BJ (cell line): ENCODE data around the gene MYCN. TPM values are rescaled to one million over a fixed set of nuclear protein-coding genes. Genes with fewer than 3 reads are reported as not detected.

Source experiments
- CTCF ChIA-PET: fragments of 350-600 bp; formaldehyde crosslinking; extraction: SDS; loops from one replicate; lab custom pipeline; 2021; ENCODE audit warnings: antibody characterized with exemption, inconsistent platforms; lab: Yijun Ruan, JAX
- POLR2A ChIA-PET: fragments of 300-600 bp; sonication (Branson Sonifier 250); formaldehyde crosslinking; extraction: SDS; loops from one replicate; lab custom pipeline; 2021; ENCODE audit warnings: antibody characterized with exemption; lab: Charles Lee
- DNase-seq: peaks from one replicate; pipeline ENCODE4 v3.0.0-alpha.2; 2011; ENCODE audit warnings: low read depth
- H3K27me3 ChIP-seq: 2 replicates; pipeline ENCODE4 v1.6.0; 2011; ENCODE audit warnings: low read length; ENCODE audit not compliant: control insufficient read depth, insufficient read depth
- H3K36me3 ChIP-seq: 2 replicates; pipeline ENCODE4 v1.5.1; 2011; ENCODE audit warnings: low read length; ENCODE audit not compliant: control insufficient read depth, insufficient read depth
- H3K4me3 ChIP-seq: 2 replicates; pipeline ENCODE4 v1.5.1; 2011; ENCODE audit warnings: low read depth, mild to moderate bottlenecking, control low read depth, low read length
- polyA plus RNA-seq: library from polyadenylated mRNA; depleted of rRNA; stranded (reverse); fragments of >200 nt; gene quantifications from 2 replicates; pipeline ENCODE4 v1.2.3, GENCODE V29; 2011
- small RNA-seq: library from RNA; depleted of rRNA; stranded (forward); fragments of <200 nt; gene quantifications from one replicate; pipeline ENCODE3, GENCODE V24; 2012; ENCODE audit warnings: low replicate concordance, low read depth; ENCODE audit not compliant: insufficient read length
- TF ChIP-seq, protein P1 (sequence below): IDR thresholded peaks from 2 replicates; pipeline ENCODE4 v1.5.1; 2011; ENCODE audit warnings: low read depth, mild to moderate bottlenecking, control low read depth, inconsistent platforms, low read length, moderate library complexity; ENCODE audit not compliant: insufficient read depth

The MYCN gene
- polyA plus RNA-seq, 1 experiment, result not detected

DNA sequence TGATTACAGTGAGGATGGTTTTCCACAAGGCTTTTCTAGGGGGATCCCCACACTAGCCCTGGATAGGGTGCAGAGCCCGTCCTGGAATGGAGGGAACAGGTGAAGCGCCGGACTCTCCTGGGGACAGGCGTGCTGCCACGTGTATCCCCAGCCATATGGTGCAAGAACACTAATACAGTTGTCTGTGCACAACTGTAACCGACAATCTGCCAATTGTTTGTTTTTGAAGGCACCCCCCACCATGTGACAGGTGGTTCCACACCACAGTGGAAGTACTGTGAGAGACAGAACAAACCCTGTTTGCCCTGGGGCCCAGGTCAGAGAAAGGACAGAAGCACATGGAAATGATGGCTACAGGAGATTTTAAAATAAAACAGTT lies 52.9 kb downstream of the MYCN start:
- Histone ChIP-seq H3K27me3 (no peaks in the 10 kb centered on the region), H3K4me3 (no peak overlapping the region), H3K36me3 (no peaks in the 10 kb centered on the region)
- ChIA-PET CTCF (no interaction called here), POLR2A (no interaction called here)
- TF ChIP-seq, protein P1, sequence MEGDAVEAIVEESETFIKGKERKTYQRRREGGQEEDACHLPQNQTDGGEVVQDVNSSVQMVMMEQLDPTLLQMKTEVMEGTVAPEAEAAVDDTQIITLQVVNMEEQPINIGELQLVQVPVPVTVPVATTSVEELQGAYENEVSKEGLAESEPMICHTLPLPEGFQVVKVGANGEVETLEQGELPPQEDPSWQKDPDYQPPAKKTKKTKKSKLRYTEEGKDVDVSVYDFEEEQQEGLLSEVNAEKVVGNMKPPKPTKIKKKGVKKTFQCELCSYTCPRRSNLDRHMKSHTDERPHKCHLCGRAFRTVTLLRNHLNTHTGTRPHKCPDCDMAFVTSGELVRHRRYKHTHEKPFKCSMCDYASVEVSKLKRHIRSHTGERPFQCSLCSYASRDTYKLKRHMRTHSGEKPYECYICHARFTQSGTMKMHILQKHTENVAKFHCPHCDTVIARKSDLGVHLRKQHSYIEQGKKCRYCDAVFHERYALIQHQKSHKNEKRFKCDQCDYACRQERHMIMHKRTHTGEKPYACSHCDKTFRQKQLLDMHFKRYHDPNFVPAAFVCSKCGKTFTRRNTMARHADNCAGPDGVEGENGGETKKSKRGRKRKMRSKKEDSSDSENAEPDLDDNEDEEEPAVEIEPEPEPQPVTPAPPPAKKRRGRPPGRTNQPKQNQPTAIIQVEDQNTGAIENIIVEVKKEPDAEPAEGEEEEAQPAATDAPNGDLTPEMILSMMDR, result no peak
- no peak for DNase-seq

DNA sequence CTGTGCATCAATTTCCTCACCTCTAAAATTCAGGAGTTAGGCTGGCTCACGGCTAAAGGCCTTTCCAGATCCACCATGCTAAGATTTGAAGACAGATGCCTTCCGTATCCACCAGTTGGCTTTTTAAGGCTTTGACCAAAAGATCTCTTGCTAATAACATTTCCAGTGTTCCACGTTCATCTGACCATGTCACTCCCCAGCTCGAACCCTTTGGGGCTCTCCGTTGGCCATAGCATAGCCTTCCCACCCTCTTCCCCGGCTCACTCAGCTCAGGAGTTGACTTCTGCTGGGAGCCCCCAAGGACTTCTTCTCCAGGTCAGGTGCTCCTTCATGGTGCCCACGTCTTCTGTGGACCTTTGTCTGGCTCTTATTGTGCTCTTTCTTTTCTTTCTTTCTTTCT lies 53.3 kb downstream of the MYCN start:
- H3K4me3 ChIP-seq, result no peak overlapping the region
- TF ChIP-seq, protein P1, result no peak
- DNase-seq, result no peak
- CTCF ChIA-PET, result no interaction called here
- no peaks in the 10 kb centered on the region for H3K27me3 ChIP-seq
- H3K36me3 ChIP-seq, result no peaks in the 10 kb centered on the region
- POLR2A ChIA-PET, result no interaction called here

DNA sequence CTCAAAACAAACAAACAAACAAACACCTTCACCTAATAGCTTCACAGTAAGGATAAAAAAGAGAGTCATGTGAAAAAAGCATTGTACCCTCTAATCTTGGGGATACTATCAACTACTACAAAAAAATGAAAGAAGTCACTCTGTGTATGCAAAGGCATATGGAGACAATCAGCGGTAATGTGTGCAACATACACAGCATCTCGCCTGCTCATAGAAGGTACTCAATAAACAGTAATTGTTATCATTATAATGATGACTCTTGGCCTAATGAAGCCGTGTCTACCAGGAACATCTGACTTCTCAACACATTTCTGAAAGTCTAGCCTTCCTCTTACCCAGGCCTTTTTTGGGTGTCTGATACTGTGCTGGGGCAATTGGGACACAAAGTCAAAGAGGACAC lies 55.3 kb downstream of the MYCN start:
- Histone ChIP-seq H3K36me3 (no peaks in the 10 kb centered on the region), H3K4me3 (no peak overlapping the region), H3K27me3 (no peaks in the 10 kb centered on the region)
- TF ChIP-seq, protein P1, result no peak
- no peak for DNase-seq
- ChIA-PET CTCF (no interaction called here), POLR2A (no interaction called here)

Small RNA genes within 50 kb of the gene (small RNA-seq; reads per million reads assigned to genes)
- gene RF01210 (not detected), gene RN7SL104P (not detected)
